K562 (cell line): ENCODE measurements around the gene REEP2. TPM values are rescaled to one million over a fixed set of nuclear protein-coding genes. Genes with fewer than 3 reads are reported as not detected.

Experiments
- ELF4 ChIP-seq: fragments of 450-650 bp; formaldehyde crosslinking; IDR thresholded peaks from 2 replicates; pipeline ENCODE4 v1.4.0; 2022; ENCODE audit warnings: missing genetic modification characterization
- HDAC2 ChIP-seq: fragments of 450-650 bp; IDR thresholded peaks from 2 replicates; pipeline ENCODE4 v1.6.1; 2016; ENCODE audit warnings: mild to moderate bottlenecking
- HDAC3 ChIP-seq: fragments of 450-650 bp; IDR thresholded peaks from 2 replicates; pipeline ENCODE4 v1.6.1; 2018; ENCODE audit warnings: borderline replicate concordance, mild to moderate bottlenecking, moderate library complexity; ENCODE audit not compliant: partially characterized antibody
- HLTF ChIP-seq: fragments of 450-650 bp; IDR thresholded peaks from 2 replicates; pipeline ENCODE4 v1.6.1; 2016
- HNRNPL ChIP-seq: fragments of 200-400 bp; formaldehyde crosslinking; IDR thresholded peaks from 2 replicates; pipeline ENCODE4 v1.6.1; 2017; ENCODE audit warnings: low read depth, mild to moderate bottlenecking, low read length
- NFIX ChIP-seq: fragments of 250-450 bp; sonication (Bioruptor Pico); IDR thresholded peaks from 2 replicates; pipeline ENCODE4 v1.4.0; 2020; ENCODE audit warnings: low read depth, mild to moderate bottlenecking, moderate library complexity
- RFX7 ChIP-seq: fragments of 250-450 bp; sonication (Bioruptor Pico); IDR thresholded peaks from 2 replicates; pipeline ENCODE4 v1.5.1; 2021; ENCODE audit warnings: mild to moderate bottlenecking
- SMAD2 ChIP-seq: fragments of 150-350 bp; IDR thresholded peaks from 2 replicates; pipeline ENCODE4 v1.6.1; 2014; ENCODE audit warnings: low read depth, mild to moderate bottlenecking, low read length
- TFAM ChIP-seq: fragments of 250-450 bp; sonication (Bioruptor Pico); conservative IDR thresholded peaks from 2 replicates; pipeline ENCODE4 v1.5.0; 2021; ENCODE audit warnings: mild to moderate bottlenecking, moderate library complexity
- ZFP36 ChIP-seq: fragments of 150-350 bp; IDR thresholded peaks from 2 replicates; pipeline ENCODE4 v1.6.1; 2018; ENCODE audit warnings: low read length, low read depth; ENCODE audit not compliant: partially characterized antibody
- ZNF175 ChIP-seq: fragments of 200-800 bp; sonication (Bioruptor generic); IDR thresholded peaks from 2 replicates; pipeline ENCODE4 v1.6.1; 2016; ENCODE audit warnings: low read depth, mild to moderate bottlenecking, missing genetic modification characterization, missing compliant biosample characterization
- ZNF584 ChIP-seq: fragments of 200-800 bp; sonication (Bioruptor generic); IDR thresholded peaks from 2 replicates; pipeline ENCODE4 v1.6.1; 2016; ENCODE audit warnings: low read depth, mild to moderate bottlenecking, missing genetic modification characterization, missing compliant biosample characterization
- ZNF79 ChIP-seq: fragments of 250-450 bp; sonication (Bioruptor Pico); IDR thresholded peaks from 2 replicates; pipeline ENCODE4 v1.4.0; 2020; ENCODE audit warnings: low read depth, mild to moderate bottlenecking, moderate library complexity
- ZZZ3 ChIP-seq: fragments of 450-650 bp; IDR thresholded peaks from 2 replicates; pipeline ENCODE4 v1.6.1; 2016; ENCODE audit warnings: antibody characterized with exemption, mild to moderate bottlenecking, moderate library complexity
- polyA plus RNA-seq, 8 experiments: library from polyadenylated mRNA; depleted of rRNA in 4 of 8; stranded (reverse) in 5 of 8; unstranded in 3 of 8; fragments of >200 nt; fragmentation: Nextera tagmentation in 2 of 8; fragmentation: Illumina TruSeq in 1 of 8; extraction: Ambion mirVana in 2 of 8; extraction: Trizol in 1 of 8; gene quantifications; 2 replicates each; pipeline versions ENCODE4 v1.2.1 to v1.2.3, GENCODE V29; 2011 to 2014; ENCODE audit warnings: inconsistent platforms in 1 of 8, missing spikeins in 1 of 8
- total RNA-seq, 7 experiments: library from RNA; depleted of rRNA in 6 of 7; stranded (reverse); fragments of >200 nt in 6 of 7; fragmentation: Illumina TruSeq in 2 of 7; extraction: Trizol in 2 of 7; gene quantifications; 2 replicates each; pipeline versions ENCODE4 v1.2.1 to v1.2.3, GENCODE V29; 2011 to 2021; ENCODE audit warnings: low replicate concordance in 1 of 7
- TF ChIP-seq, protein P1 (sequence below), 2 experiments: fragments of 450-650 bp; formaldehyde crosslinking in 1 of 2; IDR thresholded peaks; 2 replicates each; pipeline versions ENCODE4 v1.4.0 to v1.6.1; 2014 to 2020; ENCODE audit warnings: mild to moderate bottlenecking in 2 of 2, borderline replicate concordance in 1 of 2, low read depth in 1 of 2
- TF ChIP-seq, protein P2 (sequence below): fragments of 450-650 bp; IDR thresholded peaks from 2 replicates; pipeline ENCODE4 v1.6.1; 2018; ENCODE audit warnings: mild to moderate bottlenecking, low read depth; ENCODE audit not compliant: partially characterized antibody
- TF ChIP-seq, protein P3 (sequence below): fragments of 450-650 bp; formaldehyde crosslinking; IDR thresholded peaks from 2 replicates; pipeline ENCODE4 v1.4.0; 2022; ENCODE audit warnings: missing genetic modification characterization

Gene REEP2
- total and polyA plus RNA-seq, 9 of the 15 experiments (the other 6 are each of a cell fraction or from before 2014, with no cell fraction given) = 0.03 to 1.1 (median 0.12) TPM; not detected in 1

DNA sequence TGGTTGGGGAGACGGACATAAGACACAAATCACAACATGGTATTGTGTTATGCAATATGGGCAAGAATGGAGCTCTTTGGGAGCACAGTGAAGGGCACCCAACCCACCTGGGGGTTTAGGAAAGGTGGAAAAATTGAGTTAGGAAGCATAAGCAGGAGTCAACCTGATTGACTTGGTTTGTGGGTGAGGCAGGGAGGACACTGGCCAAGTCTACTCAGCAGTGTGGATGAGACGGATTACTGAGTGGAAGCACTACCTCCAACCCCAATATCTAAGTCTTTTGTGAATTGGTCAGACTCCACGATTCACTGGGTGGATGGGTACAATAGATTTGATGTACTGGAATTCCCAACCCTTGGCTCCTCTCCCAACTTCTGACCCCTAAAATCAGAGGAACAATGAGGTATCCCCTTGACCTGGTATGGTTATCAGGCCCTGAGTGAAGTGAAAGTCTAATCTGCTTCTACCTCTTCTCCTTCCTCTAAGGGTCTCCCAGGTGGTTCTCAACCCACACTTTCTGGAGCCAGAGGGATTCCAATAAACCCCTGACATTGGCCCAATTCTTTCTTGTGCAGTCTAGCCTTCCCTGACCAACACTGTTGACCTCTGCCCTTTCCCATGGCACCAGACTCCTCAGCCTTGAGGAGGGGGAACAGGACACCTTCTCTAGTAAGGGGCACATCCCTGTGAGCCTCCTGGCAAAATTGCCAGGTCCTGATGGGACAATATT, 31.6 kb downstream of the REEP2 start (continued):
- TF ChIP-seq, protein P1, sequence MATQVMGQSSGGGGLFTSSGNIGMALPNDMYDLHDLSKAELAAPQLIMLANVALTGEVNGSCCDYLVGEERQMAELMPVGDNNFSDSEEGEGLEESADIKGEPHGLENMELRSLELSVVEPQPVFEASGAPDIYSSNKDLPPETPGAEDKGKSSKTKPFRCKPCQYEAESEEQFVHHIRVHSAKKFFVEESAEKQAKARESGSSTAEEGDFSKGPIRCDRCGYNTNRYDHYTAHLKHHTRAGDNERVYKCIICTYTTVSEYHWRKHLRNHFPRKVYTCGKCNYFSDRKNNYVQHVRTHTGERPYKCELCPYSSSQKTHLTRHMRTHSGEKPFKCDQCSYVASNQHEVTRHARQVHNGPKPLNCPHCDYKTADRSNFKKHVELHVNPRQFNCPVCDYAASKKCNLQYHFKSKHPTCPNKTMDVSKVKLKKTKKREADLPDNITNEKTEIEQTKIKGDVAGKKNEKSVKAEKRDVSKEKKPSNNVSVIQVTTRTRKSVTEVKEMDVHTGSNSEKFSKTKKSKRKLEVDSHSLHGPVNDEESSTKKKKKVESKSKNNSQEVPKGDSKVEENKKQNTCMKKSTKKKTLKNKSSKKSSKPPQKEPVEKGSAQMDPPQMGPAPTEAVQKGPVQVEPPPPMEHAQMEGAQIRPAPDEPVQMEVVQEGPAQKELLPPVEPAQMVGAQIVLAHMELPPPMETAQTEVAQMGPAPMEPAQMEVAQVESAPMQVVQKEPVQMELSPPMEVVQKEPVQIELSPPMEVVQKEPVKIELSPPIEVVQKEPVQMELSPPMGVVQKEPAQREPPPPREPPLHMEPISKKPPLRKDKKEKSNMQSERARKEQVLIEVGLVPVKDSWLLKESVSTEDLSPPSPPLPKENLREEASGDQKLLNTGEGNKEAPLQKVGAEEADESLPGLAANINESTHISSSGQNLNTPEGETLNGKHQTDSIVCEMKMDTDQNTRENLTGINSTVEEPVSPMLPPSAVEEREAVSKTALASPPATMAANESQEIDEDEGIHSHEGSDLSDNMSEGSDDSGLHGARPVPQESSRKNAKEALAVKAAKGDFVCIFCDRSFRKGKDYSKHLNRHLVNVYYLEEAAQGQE (IDR thresholded peaks at IDR 0.05; ENCODE audit: borderline replicate concordance) = 0 out of 2 replicates have a peak, but pooled peaks have one; percentile 4
- TF ChIP-seq, protein P1 (CRISPR knock-in tag; IDR thresholded peaks at IDR 0.05; ENCODE audit: low read depth) = no peak
- TF ChIP-seq TFAM (CRISPR knock-in tag) = no peak
- no peak for TF ChIP-seq ZNF79 (CRISPR knock-in tag)
- TF ChIP-seq ZFP36 = no peak
- peak; percentile 25; the same call in 1 of the 2 replicates for TF ChIP-seq RFX7 (CRISPR knock-in tag)
- TF ChIP-seq SMAD2 = no peak
- TF ChIP-seq ZZZ3 = no peak
- TF ChIP-seq, protein P2, sequence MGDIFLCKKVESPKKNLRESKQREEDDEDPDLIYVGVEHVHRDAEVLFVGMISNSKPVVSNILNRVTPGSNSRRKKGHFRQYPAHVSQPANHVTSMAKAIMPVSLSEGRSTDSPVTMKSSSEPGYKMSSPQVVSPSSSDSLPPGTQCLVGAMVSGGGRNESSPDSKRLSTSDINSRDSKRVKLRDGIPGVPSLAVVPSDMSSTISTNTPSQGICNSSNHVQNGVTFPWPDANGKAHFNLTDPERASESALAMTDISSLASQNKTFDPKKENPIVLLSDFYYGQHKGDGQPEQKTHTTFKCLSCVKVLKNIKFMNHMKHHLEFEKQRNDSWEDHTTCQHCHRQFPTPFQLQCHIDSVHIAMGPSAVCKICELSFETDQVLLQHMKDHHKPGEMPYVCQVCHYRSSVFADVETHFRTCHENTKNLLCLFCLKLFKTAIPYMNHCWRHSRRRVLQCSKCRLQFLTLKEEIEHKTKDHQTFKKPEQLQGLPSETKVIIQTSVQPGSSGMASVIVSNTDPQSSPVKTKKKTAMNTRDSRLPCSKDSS = no peak
- TF ChIP-seq ZNF175 (CRISPR knock-in tag) = no peak
- no peak for TF ChIP-seq HDAC3
- TF ChIP-seq ZNF584 (CRISPR knock-in tag) = no peak
- TF ChIP-seq NFIX (CRISPR knock-in tag) = no peak
- TF ChIP-seq, protein P3, sequence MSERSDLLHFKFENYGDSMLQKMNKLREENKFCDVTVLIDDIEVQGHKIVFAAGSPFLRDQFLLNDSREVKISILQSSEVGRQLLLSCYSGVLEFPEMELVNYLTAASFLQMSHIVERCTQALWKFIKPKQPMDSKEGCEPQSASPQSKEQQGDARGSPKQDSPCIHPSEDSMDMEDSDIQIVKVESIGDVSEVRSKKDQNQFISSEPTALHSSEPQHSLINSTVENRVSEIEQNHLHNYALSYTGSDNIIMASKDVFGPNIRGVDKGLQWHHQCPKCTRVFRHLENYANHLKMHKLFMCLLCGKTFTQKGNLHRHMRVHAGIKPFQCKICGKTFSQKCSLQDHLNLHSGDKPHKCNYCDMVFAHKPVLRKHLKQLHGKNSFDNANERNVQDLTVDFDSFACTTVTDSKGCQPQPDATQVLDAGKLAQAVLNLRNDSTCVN (CRISPR knock-in tag) = no peak
- TF ChIP-seq ELF4 (CRISPR knock-in tag) = no peak
- TF ChIP-seq HDAC2 = 0 out of 2 replicates have a peak, but pooled peaks have one; percentile 26
- peak; percentile 47; the same call in 1 of the 2 replicates for TF ChIP-seq HNRNPL
- TF ChIP-seq HLTF = peak; percentile 59; the same call in 1 of the 2 replicates
